ENCODE measurements around the gene SLMAP.

GRCh38 chr3:57896031-57896430, 139.9 kb downstream of the SLMAP start:
- TF ChIP-seq POLR2A (IDR thresholded peaks at IDR 0.05) (no peak), CTCF (IDR thresholded peaks at IDR 0.05) (no peak)

Data from prostate gland (tissue), 2 donors.